ENCODE results near the gene SLC6A6.

SLC6A6 gene

GRCh38 chr3:14371573-14372474, 30.6 kb upstream of the SLC6A6 start:
- in situ Hi-C loops (cut with MboI; ENCODE audit: low sequenced_read_pairs), result no loop called here

- in situ Hi-C loops (cut with MboI; ENCODE audit: low sequenced_read_pairs), result no loop called here
These were observed 29.8 kb upstream of the SLC6A6 start for GRCh38 chr3:14372587-14372986.

- in situ Hi-C loops (cut with MboI; ENCODE audit: low sequenced_read_pairs), result no loop called here
These were observed 28.5 kb upstream of the SLC6A6 start for GRCh38 chr3:14373753-14374376.

GRCh38 chr3:14374444-14374883, 27.9 kb upstream of the SLC6A6 start:
- in situ Hi-C loops (cut with MboI; ENCODE audit: low sequenced_read_pairs), result no loop called here

GRCh38 chr3:14375192-14375591, 27.2 kb upstream of the SLC6A6 start:
- in situ Hi-C loops (cut with MboI; ENCODE audit: low sequenced_read_pairs), result no loop called here

GRCh38 chr3:14376348-14377043, 25.9 kb upstream of the SLC6A6 start:
- in situ Hi-C loops (cut with MboI; ENCODE audit: low sequenced_read_pairs), result no loop called here

GRCh38 chr3:14377044-14377837, 25.2 kb upstream of the SLC6A6 start:
- in situ Hi-C loops (cut with MboI; ENCODE audit: low sequenced_read_pairs), result no loop called here

GRCh38 chr3:14377838-14378169, 24.6 kb upstream of the SLC6A6 start:
- in situ Hi-C loops (cut with MboI; ENCODE audit: low sequenced_read_pairs), result no loop called here

GRCh38 chr3:14378415-14378814, 24.0 kb upstream of the SLC6A6 start:
- in situ Hi-C loops (cut with MboI; ENCODE audit: low sequenced_read_pairs), result no loop called here

- in situ Hi-C loops (cut with MboI; ENCODE audit: low sequenced_read_pairs), result no loop called here
These were observed 22.6 kb upstream of the SLC6A6 start for GRCh38 chr3:14379843-14380242.

GRCh38 chr3:14386254-14386653, 16.2 kb upstream of the SLC6A6 start:
- in situ Hi-C loops (cut with MboI; ENCODE audit: low sequenced_read_pairs), result no loop called here

- in situ Hi-C loops (cut with MboI; ENCODE audit: low sequenced_read_pairs), result no loop called here
These were observed 14.2 kb upstream of the SLC6A6 start for GRCh38 chr3:14388201-14388600.

GRCh38 chr3:14389166-14389606, 13.2 kb upstream of the SLC6A6 start:
- in situ Hi-C loops (cut with MboI; ENCODE audit: low sequenced_read_pairs), result no loop called here

- in situ Hi-C loops (cut with MboI; ENCODE audit: low sequenced_read_pairs), result no loop called here
These were observed 12.7 kb upstream of the SLC6A6 start for GRCh38 chr3:14389716-14390115.

GRCh38 chr3:14391033-14391432, 11.4 kb upstream of the SLC6A6 start:
- in situ Hi-C loops (cut with MboI; ENCODE audit: low sequenced_read_pairs), result no loop called here

- in situ Hi-C loops (cut with MboI; ENCODE audit: low sequenced_read_pairs), result no loop called here
These were observed 10.2 kb upstream of the SLC6A6 start for GRCh38 chr3:14392231-14392630.

GRCh38 chr3:14392803-14393319, 9.5 kb upstream of the SLC6A6 start:
- in situ Hi-C loops (cut with MboI; ENCODE audit: low sequenced_read_pairs), result no loop called here

GRCh38 chr3:14393440-14394106, 8.8 kb upstream of the SLC6A6 start:
- in situ Hi-C loops (cut with MboI; ENCODE audit: low sequenced_read_pairs), result no loop called here

GRCh38 chr3:14396031-14396692, 6.2 kb upstream of the SLC6A6 start:
- in situ Hi-C loops (cut with MboI; ENCODE audit: low sequenced_read_pairs), result no loop called here

- in situ Hi-C loops (cut with MboI; ENCODE audit: low sequenced_read_pairs), result no loop called here
These were observed 5.4 kb upstream of the SLC6A6 start for GRCh38 chr3:14397046-14397445.

Measured in HL-60/S4 treated with retinoic acid at 250 ng/mL for 4 days and 3 days (cell line).